GM06990 (cell line): Measurements from ENCODE around the gene PTPRO.

Source experiments
- DNase-seq: peaks from one replicate; pipeline ENCODE4 v3.0.0-alpha.2; 2011; ENCODE audit not compliant: insufficient read length; ENCODE audit errors: extremely low read depth
- H3K27me3 ChIP-seq: replicated peaks from 2 replicates; pipeline ENCODE4 v1.6.0; 2011; ENCODE audit warnings: low read length; ENCODE audit not compliant: control insufficient read depth, insufficient read depth
- H3K36me3 ChIP-seq: 2 replicates; pipeline ENCODE4 v1.5.1; 2011; ENCODE audit warnings: low read length; ENCODE audit not compliant: control insufficient read depth, insufficient read depth
- H3K4me3 ChIP-seq: replicated peaks from 2 replicates; pipeline ENCODE4 v1.5.1; 2011; ENCODE audit warnings: low read depth, mild to moderate bottlenecking, control low read depth, low read length
- CTCF ChIP-seq: IDR thresholded peaks from 2 replicates; pipeline ENCODE4 v1.5.1; 2011; ENCODE audit warnings: low read length, control low read depth, mild to moderate bottlenecking, inconsistent platforms; ENCODE audit not compliant: insufficient read depth, poor library complexity, severe bottlenecking

PTPRO gene

GRCh38 chr12:15547063-15547462 lies 224.8 kb downstream of the PTPRO start:
- no peaks in the 10 kb centered on the region for H3K27me3 ChIP-seq
- no peak overlapping the region for H3K4me3 ChIP-seq
- H3K36me3 ChIP-seq = no peaks in the 10 kb centered on the region
- no peak for DNase-seq
- no peak for TF ChIP-seq CTCF

GRCh38 chr12:15547691-15548090 lies 225.4 kb downstream of the PTPRO start:
- TF ChIP-seq CTCF = no peak
- H3K4me3 ChIP-seq = no peak overlapping the region

GRCh38 chr12:15550793-15551192 lies 228.5 kb downstream of the PTPRO start:
- Histone ChIP-seq H3K27me3 (no peaks in the 10 kb centered on the region), H3K36me3 (no peaks in the 10 kb centered on the region), H3K4me3 (no peak overlapping the region)
- DNase-seq = no peak
- TF ChIP-seq CTCF = no peak

More at GRCh38 chr12:15547691-15548090, 225.4 kb downstream of the PTPRO start:
- no peak for DNase-seq
- Histone ChIP-seq H3K36me3 (no peaks in the 10 kb centered on the region), H3K27me3 (no peaks in the 10 kb centered on the region)

- Histone ChIP-seq H3K36me3 (no peaks in the 10 kb centered on the region), H3K27me3 (no peaks in the 10 kb centered on the region), H3K4me3 (no peak overlapping the region)
- no peak for TF ChIP-seq CTCF
- DNase-seq = no peak
Observed at GRCh38 chr12:15555446-15555845, 233.1 kb downstream of the PTPRO start.

- DNase-seq = no peak
- Histone ChIP-seq H3K4me3 (no peak overlapping the region), H3K27me3 (no peaks in the 10 kb centered on the region), H3K36me3 (no peaks in the 10 kb centered on the region)
- TF ChIP-seq CTCF = no peak
Observed at GRCh38 chr12:15556411-15557102, 234.2 kb downstream of the PTPRO start.

GRCh38 chr12:15558915-15559528 lies 236.7 kb downstream of the PTPRO start:
- no peak for DNase-seq
- no peak for TF ChIP-seq CTCF
- no peaks in the 10 kb centered on the region for H3K27me3 ChIP-seq
- H3K36me3 ChIP-seq = no peaks in the 10 kb centered on the region
- H3K4me3 ChIP-seq = no peak overlapping the region
